Measurements from ENCODE around the gene ENOPH1.

DNA sequence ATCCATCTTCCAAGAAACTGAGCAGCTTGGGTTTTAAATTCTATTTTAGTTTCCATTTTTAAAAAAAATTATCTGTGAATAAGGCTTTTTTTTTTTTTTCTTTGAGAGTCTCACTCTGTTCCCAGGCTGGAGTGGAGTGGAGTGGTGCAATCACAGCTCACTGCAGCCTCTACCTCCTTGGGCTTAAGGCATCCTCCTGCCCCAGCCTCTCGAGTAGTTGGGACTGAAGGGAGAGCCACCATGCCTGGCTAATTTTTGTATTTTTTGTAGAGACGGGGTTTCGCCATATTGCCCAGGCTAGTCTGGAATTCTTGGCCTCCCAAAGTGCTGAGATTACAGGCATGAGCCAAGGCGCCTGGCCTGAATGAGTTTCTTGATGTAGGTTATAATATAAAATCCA lies 1.4 kb downstream of the ENOPH1 start:
- TF ChIP-seq, protein P1, sequence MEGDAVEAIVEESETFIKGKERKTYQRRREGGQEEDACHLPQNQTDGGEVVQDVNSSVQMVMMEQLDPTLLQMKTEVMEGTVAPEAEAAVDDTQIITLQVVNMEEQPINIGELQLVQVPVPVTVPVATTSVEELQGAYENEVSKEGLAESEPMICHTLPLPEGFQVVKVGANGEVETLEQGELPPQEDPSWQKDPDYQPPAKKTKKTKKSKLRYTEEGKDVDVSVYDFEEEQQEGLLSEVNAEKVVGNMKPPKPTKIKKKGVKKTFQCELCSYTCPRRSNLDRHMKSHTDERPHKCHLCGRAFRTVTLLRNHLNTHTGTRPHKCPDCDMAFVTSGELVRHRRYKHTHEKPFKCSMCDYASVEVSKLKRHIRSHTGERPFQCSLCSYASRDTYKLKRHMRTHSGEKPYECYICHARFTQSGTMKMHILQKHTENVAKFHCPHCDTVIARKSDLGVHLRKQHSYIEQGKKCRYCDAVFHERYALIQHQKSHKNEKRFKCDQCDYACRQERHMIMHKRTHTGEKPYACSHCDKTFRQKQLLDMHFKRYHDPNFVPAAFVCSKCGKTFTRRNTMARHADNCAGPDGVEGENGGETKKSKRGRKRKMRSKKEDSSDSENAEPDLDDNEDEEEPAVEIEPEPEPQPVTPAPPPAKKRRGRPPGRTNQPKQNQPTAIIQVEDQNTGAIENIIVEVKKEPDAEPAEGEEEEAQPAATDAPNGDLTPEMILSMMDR (IDR thresholded peaks at IDR 0.05; ENCODE audit: insufficient read depth, low read length) = no peak
- TF ChIP-seq POLR2AphosphoS5 (IDR thresholded peaks at IDR 0.05; ENCODE audit: low read depth) (no peak), GABPA (IDR thresholded peaks at IDR 0.05; ENCODE audit: low read depth) (no peak)

Data from HL-60 (cell line).